HEK293 (cell line): Measurements from ENCODE around the gene NXPH4.

Experiments
- CTCF ChIA-PET: fragments of 350-600 bp; formaldehyde crosslinking; extraction: SDS; loops from one replicate; lab custom pipeline; 2021; ENCODE audit warnings: antibody characterized with exemption; lab: Yijun Ruan, JAX
- POLR2A ChIA-PET: fragments of 300-600 bp; formaldehyde crosslinking; extraction: SDS; loops from one replicate; lab custom pipeline; 2020; ENCODE audit warnings: antibody characterized with exemption, inconsistent platforms; lab: Yijun Ruan, JAX
- H3K27ac ChIP-seq: fragments of 200-500 bp; sonication (Bioruptor generic); 2 replicates; pipeline ENCODE4 v1.5.1; 2014; ENCODE audit warnings: low read depth, low read length, control low read depth, inconsistent platforms; ENCODE audit errors: extremely low read depth
- H3K36me3 ChIP-seq, 2 experiments: fragments of 200-500 bp in 1 of 2; sonication (Bioruptor generic) in 1 of 2; 1 replicate in 1 of 2; 2 replicates in 1 of 2; pipeline ENCODE4 v1.5.1; 2014 to 2017; ENCODE audit warnings: inconsistent platforms in 2 of 2, low read length in 2 of 2; ENCODE audit not compliant: control insufficient read depth in 2 of 2, insufficient read depth in 1 of 2
- H3K4me1 ChIP-seq: fragments of 200-500 bp; sonication (Bioruptor generic); 2 replicates; pipeline ENCODE4 v1.5.1; 2014; ENCODE audit warnings: mild to moderate bottlenecking, low read length, inconsistent platforms; ENCODE audit not compliant: control insufficient read depth, insufficient read depth
- H3K4me3 ChIP-seq: 2 replicates; pipeline ENCODE4 v1.5.1; 2011; ENCODE audit warnings: low read depth, mild to moderate bottlenecking, control low read depth, low read length, moderate library complexity
- H3K9me3 ChIP-seq: fragments of 200-500 bp; sonication (Bioruptor generic); 2 replicates; pipeline ENCODE4 v1.5.1; 2014; ENCODE audit warnings: low read depth, low read length, inconsistent platforms; ENCODE audit not compliant: control insufficient read depth, insufficient read depth
- ATF2 ChIP-seq: fragments of 450-650 bp; formaldehyde crosslinking; IDR thresholded peaks from 2 replicates; pipeline ENCODE4 v1.5.1; 2016; ENCODE audit warnings: missing biosample characterization, missing genetic modification characterization, low read depth
- GLIS2 ChIP-seq: fragments of 450-650 bp; formaldehyde crosslinking; IDR thresholded peaks from 2 replicates; pipeline ENCODE4 v1.5.1; 2016; ENCODE audit warnings: missing biosample characterization, missing genetic modification characterization
- HOXC10 ChIP-seq: sonication (generic); formaldehyde crosslinking; IDR thresholded peaks from 2 replicates; pipeline ENCODE4 v1.8.1; 2023; ENCODE audit warnings: mild to moderate bottlenecking, missing genetic modification reagents
- KLF17 ChIP-seq: fragments of 450-650 bp; formaldehyde crosslinking; IDR thresholded peaks from 2 replicates; pipeline ENCODE4 v1.5.1; 2016; ENCODE audit warnings: missing biosample characterization, missing genetic modification characterization
- KLF7 ChIP-seq: fragments of 450-650 bp; formaldehyde crosslinking; IDR thresholded peaks from 2 replicates; pipeline ENCODE4 v1.5.1; 2016; ENCODE audit warnings: missing biosample characterization, missing genetic modification characterization, borderline replicate concordance
- MYNN ChIP-seq: fragments of 450-650 bp; formaldehyde crosslinking; IDR thresholded peaks from 2 replicates; pipeline ENCODE4 v1.5.1; 2016; ENCODE audit warnings: missing biosample characterization, missing genetic modification characterization, borderline replicate concordance
- OSR2 ChIP-seq: fragments of 450-650 bp; formaldehyde crosslinking; IDR thresholded peaks from 2 replicates; pipeline ENCODE4 v1.5.1; 2016; ENCODE audit warnings: missing biosample characterization, missing genetic modification characterization
- PRDM4 ChIP-seq: fragments of 450-650 bp; formaldehyde crosslinking; IDR thresholded peaks from 2 replicates; pipeline ENCODE4 v1.5.1; 2017; ENCODE audit warnings: missing biosample characterization, missing genetic modification characterization
- SETDB1 ChIP-seq: IDR thresholded peaks from one replicate; pipeline ENCODE4 v1.6.1; 2017; ENCODE audit warnings: mild to moderate bottlenecking, low read length, moderate library complexity, mixed read lengths; ENCODE audit not compliant: insufficient read length
- TCF7L2 ChIP-seq: IDR thresholded peaks from 2 replicates; pipeline ENCODE4 v1.6.1; 2011; ENCODE audit warnings: low read depth, mild to moderate bottlenecking, inconsistent platforms, low read length, moderate library complexity, borderline replicate concordance
- WT1 ChIP-seq: fragments of 450-650 bp; formaldehyde crosslinking; IDR thresholded peaks from 2 replicates; pipeline ENCODE4 v1.5.1; 2016; ENCODE audit warnings: missing biosample characterization, missing genetic modification characterization
- YY1 ChIP-seq: fragments of 450-650 bp; formaldehyde crosslinking; IDR thresholded peaks from 2 replicates; pipeline ENCODE4 v1.5.1; 2018; ENCODE audit warnings: missing biosample characterization, missing genetic modification characterization
- YY2 ChIP-seq: fragments of 450-650 bp; formaldehyde crosslinking; IDR thresholded peaks from 2 replicates; pipeline ENCODE4 v1.5.1; 2016; ENCODE audit warnings: missing biosample characterization, missing genetic modification characterization
- ZBTB17 ChIP-seq: fragments of 450-650 bp; formaldehyde crosslinking; IDR thresholded peaks from 2 replicates; pipeline ENCODE4 v1.5.1; 2016; ENCODE audit warnings: missing biosample characterization, missing genetic modification characterization
- ZIC2 ChIP-seq: fragments of 450-650 bp; formaldehyde crosslinking; IDR thresholded peaks from 2 replicates; pipeline ENCODE4 v1.5.1; 2016; ENCODE audit warnings: missing biosample characterization, missing genetic modification characterization
- ZNF148 ChIP-seq: fragments of 450-650 bp; formaldehyde crosslinking; IDR thresholded peaks from 2 replicates; pipeline ENCODE4 v1.5.0; 2017; ENCODE audit warnings: missing biosample characterization, missing genetic modification characterization, borderline replicate concordance
- ZNF169 ChIP-seq: fragments of 450-650 bp; formaldehyde crosslinking; IDR thresholded peaks from 2 replicates; pipeline ENCODE4 v1.5.1; 2016; ENCODE audit warnings: missing biosample characterization, missing genetic modification characterization
- ZNF19 ChIP-seq: fragments of 450-650 bp; formaldehyde crosslinking; IDR thresholded peaks from 2 replicates; pipeline ENCODE4; 2016; ENCODE audit warnings: missing biosample characterization, missing genetic modification characterization, low read depth
- ZNF2 ChIP-seq: fragments of 450-650 bp; formaldehyde crosslinking; IDR thresholded peaks from 2 replicates; pipeline ENCODE4 v1.5.1; 2016; ENCODE audit warnings: missing biosample characterization, missing genetic modification characterization
- ZNF221 ChIP-seq: fragments of 450-650 bp; formaldehyde crosslinking; IDR thresholded peaks from 2 replicates; pipeline ENCODE4 v1.5.1; 2017; ENCODE audit warnings: missing biosample characterization, missing genetic modification characterization, borderline replicate concordance
- ZNF335 ChIP-seq: fragments of 450-650 bp; formaldehyde crosslinking; conservative IDR thresholded peaks from 2 replicates; pipeline ENCODE4 v1.5.1; 2016; ENCODE audit warnings: missing biosample characterization, missing genetic modification characterization
- ZNF366 ChIP-seq: fragments of 450-650 bp; formaldehyde crosslinking; conservative IDR thresholded peaks from 2 replicates; pipeline ENCODE4 v1.5.1; 2016; ENCODE audit warnings: missing biosample characterization, missing genetic modification characterization
- ZNF391 ChIP-seq: fragments of 450-650 bp; formaldehyde crosslinking; IDR thresholded peaks from 2 replicates; pipeline ENCODE4 v1.5.1; 2016; ENCODE audit warnings: low read depth, missing biosample characterization, missing genetic modification characterization, borderline replicate concordance
- ZNF488 ChIP-seq: fragments of 450-650 bp; formaldehyde crosslinking; IDR thresholded peaks from 2 replicates; pipeline ENCODE4 v1.5.1; 2016; ENCODE audit warnings: missing biosample characterization, missing genetic modification characterization
- ZNF548 ChIP-seq: fragments of 450-650 bp; formaldehyde crosslinking; IDR thresholded peaks from 2 replicates; pipeline ENCODE4 v1.5.1; 2016; ENCODE audit warnings: missing biosample characterization, missing genetic modification characterization
- ZNF561 ChIP-seq: fragments of 450-650 bp; IDR thresholded peaks from 2 replicates; pipeline ENCODE4 v1.5.1; 2018; ENCODE audit warnings: missing biosample characterization, missing genetic modification characterization, borderline replicate concordance
- ZNF658 ChIP-seq: fragments of 450-650 bp; formaldehyde crosslinking; IDR thresholded peaks from 2 replicates; pipeline ENCODE4; 2016; ENCODE audit warnings: missing biosample characterization, missing genetic modification characterization
- ZNF776 ChIP-seq: fragments of 450-650 bp; formaldehyde crosslinking; IDR thresholded peaks from 2 replicates; pipeline ENCODE4 v1.5.0; 2017; ENCODE audit warnings: missing biosample characterization, missing genetic modification characterization, borderline replicate concordance
- ZNF785 ChIP-seq: fragments of 450-650 bp; formaldehyde crosslinking; IDR thresholded peaks from 2 replicates; pipeline ENCODE4 v1.5.1; 2016; ENCODE audit warnings: missing biosample characterization, missing genetic modification characterization
- ZSCAN4 ChIP-seq: fragments of 450-650 bp; formaldehyde crosslinking; IDR thresholded peaks from 2 replicates; pipeline ENCODE4 v1.5.1; 2017; ENCODE audit warnings: missing biosample characterization, missing genetic modification characterization

Gene NXPH4

GRCh38 chr12:57239587-57240065 is 23.0 kb downstream of the NXPH4 start:
- Histone ChIP-seq H3K4me1 (peaks cover 11% of the 10 kb centered on the region), H3K27ac (peak overlapping the region; percentile 53; the same call in 1 of the 2 replicates), H3K36me3 (peaks cover 0 to 14% of the 10 kb centered on the region in 2 experiments; a peak in 1 of 3 replicates), H3K4me3 (peak overlapping the region; percentile 42), H3K9me3 (no peaks in the 10 kb centered on the region)
- POLR2A ChIA-PET = interaction anchor here (1.1 to 6.4 kb wide), 5 partner anchors 9 to 216 kb away, joined by 3 to 72 read pairs (median 16); partner anchors contain the start of genes INHBE and SHMT2
- CTCF ChIA-PET = interaction anchor here (0.6 to 23.3 kb wide), 21 partner anchors 10 to 971 kb away, joined by 3 to 628 read pairs (median 4); partner anchors contain the start of genes LRP1, NXPH4, SHMT2 and STAC3
- peak; percentile 44; the same call in 1 of the 2 replicates for TF ChIP-seq ZNF391 (tag by site-specific recombination)
- TF ChIP-seq ZNF548 = 0 out of 2 replicates have a peak, but pooled peaks have one; percentile 2
- peak; percentile 99 for TF ChIP-seq ZNF366 (tag by site-specific recombination)
- 0 out of 2 replicates have a peak, but pooled peaks have one; percentile 6 for TF ChIP-seq WT1 (tag by site-specific recombination)
- TF ChIP-seq YY1 (tag by site-specific recombination) = no peak
- TF ChIP-seq GLIS2 = no peak
- TF ChIP-seq ZNF776 (tag by site-specific recombination) = no peak
- TF ChIP-seq SETDB1 = no peak
- TF ChIP-seq ZNF488 = no peak
- no peak for TF ChIP-seq TCF7L2
- no peak for TF ChIP-seq ZNF785 (tag by site-specific recombination)
- TF ChIP-seq OSR2 (tag by site-specific recombination) = no peak
- TF ChIP-seq YY2 (tag by site-specific recombination) = no peak
- TF ChIP-seq PRDM4 (tag by site-specific recombination) = no peak
- no peak for TF ChIP-seq ZNF221 (tag by site-specific recombination)
- TF ChIP-seq ZSCAN4 = no peak
- peak; percentile 90; the same call in 1 of the 2 replicates for TF ChIP-seq ZIC2 (tag by site-specific recombination)
- no peak for TF ChIP-seq ZNF19
- TF ChIP-seq ZNF561 (tag by site-specific recombination) = no peak
- TF ChIP-seq ZBTB17 (tag by site-specific recombination) = peak; percentile 81
- TF ChIP-seq MYNN (tag by site-specific recombination) = no peak
- no peak for TF ChIP-seq ZNF148 (tag by site-specific recombination)
- no peak for TF ChIP-seq ATF2
- TF ChIP-seq KLF17 (tag by site-specific recombination) = no peak
- no peak for TF ChIP-seq HOXC10 (CRISPR knock-in tag)
- no peak for TF ChIP-seq KLF7 (tag by site-specific recombination)
- TF ChIP-seq ZNF2 = peak; percentile 10; the same call in 1 of the 2 replicates
- TF ChIP-seq ZNF169 (tag by site-specific recombination) = no peak
- TF ChIP-seq ZNF335 (tag by site-specific recombination) = peak; percentile 99
- no peak for TF ChIP-seq ZNF658 (tag by site-specific recombination)
